ENCODE data around the gene GARNL3.

GRCh38 chr9:127281891-127282290, 17.3 kb downstream of the GARNL3 start:
- no peak for TF ChIP-seq CTCF (IDR thresholded peaks at IDR 0.05)
- no peak for TF ChIP-seq POLR2A (IDR thresholded peaks at IDR 0.05)
